GM21528 (cell line): ENCODE measurements around the gene DNAAF8.

Source experiments
- ATAC-seq: cut with Tn5 transposase; IDR thresholded peaks from one replicate; pipeline ENCODE4 v1.9.1; 2021; ENCODE audit warnings: mild to moderate bottlenecking, moderate library complexity; ENCODE audit not compliant: unreplicated experiment, low FRiP score

The DNAAF8 gene

DNA sequence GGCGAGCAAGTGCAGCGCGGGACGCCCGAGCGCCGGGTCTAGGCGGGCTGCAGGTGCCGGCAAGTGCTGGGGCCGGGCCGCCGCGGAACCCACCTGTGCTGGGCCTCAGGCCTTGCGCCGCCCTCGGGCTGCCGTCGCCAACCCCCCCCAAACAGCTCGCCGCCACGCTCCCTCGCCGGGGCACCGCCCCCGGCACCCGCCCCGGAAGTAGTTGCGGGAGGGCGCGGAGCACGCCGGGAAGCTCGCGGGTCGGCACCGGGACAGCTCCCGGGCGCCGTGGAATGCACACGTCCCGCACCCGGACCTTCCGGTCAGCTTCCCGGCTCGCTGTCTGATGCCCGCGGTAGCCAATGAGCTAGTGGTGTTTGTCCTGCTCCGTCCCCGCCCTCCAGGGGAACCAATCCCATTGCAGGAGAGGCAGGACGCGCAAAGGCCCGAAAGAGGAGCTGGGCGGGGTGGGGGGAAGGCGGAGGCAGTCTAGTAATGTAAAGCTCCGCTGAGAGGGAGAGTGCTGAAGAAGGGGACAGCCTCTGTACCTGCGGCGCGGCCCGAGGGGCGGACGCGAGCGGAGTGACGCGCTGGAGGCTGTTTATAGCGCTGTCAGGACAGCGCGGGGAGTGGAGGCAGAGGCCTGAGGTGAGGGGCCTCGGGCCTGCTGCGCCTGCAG, at the start of gene DNAAF8, which contains the start of gene ANKS3:
Gene DNAAF8 (plus strand): TSS at position 475 of the 667 bp plus-strand sequence. CDS start 1,978 bp downstream, outside the sequence.
Gene ANKS3 (minus strand): TSS at position 209 of the 667 bp plus-strand sequence. CDS start 4,122 bp downstream, outside the sequence.
- peak; percentile 80 for ATAC-seq

DNA sequence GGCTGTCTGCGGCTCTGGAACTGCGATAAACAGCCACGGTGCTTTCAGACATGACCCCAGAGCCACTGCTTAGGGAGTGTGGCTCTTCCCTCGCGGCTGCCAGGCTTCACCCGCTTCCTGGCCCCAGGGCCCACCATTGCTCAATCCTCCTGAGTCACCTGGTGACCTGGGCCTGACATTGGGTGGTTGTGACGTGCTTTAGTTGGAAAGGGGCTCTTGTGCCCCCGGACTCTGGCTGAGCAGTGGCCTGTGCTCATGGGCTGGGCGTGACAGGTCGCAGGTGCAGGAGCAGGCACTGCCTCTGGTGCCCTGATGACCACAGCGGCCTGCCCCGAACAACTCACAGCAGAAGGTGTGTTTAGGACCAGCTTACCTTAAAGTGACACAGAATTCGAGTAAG, 49.6 kb upstream of the DNAAF8 start:
- ATAC-seq, result no peak

GRCh38 chr16:4685292-4685691, 49.0 kb upstream of the DNAAF8 start:
- no peak for ATAC-seq

GRCh38 chr16:4685776-4686496, 48.4 kb upstream of the DNAAF8 start:
- no peak for ATAC-seq

DNA sequence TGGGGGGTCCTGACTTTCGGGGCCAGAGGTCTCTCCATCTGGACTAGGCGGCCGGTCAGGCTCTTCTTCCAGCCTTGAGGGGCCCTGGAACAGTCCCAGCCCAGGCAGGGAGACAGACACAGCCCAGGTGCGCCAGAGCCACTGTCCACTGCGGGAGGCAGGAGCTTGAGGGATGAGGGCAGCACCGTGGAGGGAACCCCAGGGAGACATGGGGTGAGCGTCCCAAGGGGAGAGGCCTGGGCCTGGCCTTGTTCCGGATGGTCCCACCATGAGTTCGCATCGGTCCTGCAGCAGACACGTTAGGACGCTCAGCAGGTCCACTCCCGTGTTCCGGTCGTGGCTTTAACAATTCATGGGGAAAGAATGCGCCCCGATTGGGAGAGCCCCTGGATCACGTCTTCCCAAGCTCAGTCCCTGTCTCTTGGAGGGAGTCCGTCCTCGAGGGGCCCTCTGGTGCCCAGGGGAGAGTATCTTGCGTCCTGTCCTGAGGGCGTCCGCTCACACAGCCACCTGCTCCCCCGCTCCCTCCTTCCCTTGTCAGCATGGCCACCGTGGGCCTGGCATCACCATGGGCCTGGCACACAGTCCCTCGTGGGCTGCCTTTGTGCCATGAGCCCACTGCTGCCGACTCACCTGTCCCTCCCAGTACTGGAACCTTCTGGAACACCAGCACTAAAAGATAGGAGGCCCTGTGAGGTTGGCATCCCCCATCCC, 47.7 kb upstream of the DNAAF8 start:
- no peak for ATAC-seq

DNA sequence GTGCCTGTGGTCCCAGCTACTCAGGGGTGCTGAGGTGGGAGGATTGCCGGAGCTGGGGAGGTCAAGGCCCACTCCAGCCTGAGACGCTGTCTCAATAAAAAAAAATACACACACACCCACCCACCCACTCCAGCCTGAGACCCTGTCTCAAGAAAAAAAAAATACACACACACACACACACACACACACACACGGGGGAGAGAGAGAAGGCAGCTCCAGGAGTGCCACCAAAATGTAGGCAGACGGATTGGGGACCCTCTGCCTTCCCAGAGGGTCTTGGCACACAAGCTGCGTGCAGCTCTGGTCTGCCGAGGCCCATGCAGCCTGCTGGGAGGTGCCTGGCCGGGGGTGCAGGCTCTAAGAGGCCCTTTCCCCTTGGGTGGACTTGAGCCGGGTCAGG, 46.9 kb upstream of the DNAAF8 start:
- ATAC-seq, result no peak

DNA sequence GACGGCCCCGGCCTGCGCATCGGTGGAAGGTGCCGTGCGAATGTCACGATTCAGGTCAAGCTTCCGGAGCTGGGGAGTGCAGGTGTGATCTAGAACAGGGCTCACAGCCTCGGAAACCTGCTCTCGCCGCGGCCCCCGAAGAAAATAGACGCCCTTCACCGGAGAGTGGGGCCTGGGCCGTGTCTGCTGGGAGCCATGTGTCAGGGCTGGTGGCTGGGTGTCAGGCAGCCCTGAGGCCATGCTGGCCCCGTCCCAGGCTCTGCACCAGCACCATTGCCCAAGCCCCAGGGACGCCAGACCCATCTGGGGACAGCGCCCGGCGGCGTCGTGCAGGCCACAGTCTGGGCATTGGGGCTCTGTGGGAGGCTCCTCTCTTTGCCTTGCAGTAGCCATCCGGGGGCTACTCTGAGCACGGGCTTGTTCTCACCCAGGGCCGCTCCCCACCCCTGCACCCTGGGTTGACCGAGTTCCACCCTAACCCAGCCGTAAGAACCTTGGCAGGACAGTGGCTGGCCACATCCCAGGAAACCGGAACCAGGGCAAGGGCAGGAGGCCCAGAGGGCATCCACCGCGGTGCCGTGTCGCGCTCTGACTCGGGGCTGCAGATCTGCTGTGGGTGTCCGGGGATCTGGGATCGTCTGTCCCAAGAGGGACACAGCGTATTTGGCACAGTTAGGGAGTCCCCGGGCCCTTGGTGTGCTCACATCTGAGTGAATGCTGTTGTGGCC, 46.2 kb upstream of the DNAAF8 start:
- ATAC-seq, result no peak

DNA sequence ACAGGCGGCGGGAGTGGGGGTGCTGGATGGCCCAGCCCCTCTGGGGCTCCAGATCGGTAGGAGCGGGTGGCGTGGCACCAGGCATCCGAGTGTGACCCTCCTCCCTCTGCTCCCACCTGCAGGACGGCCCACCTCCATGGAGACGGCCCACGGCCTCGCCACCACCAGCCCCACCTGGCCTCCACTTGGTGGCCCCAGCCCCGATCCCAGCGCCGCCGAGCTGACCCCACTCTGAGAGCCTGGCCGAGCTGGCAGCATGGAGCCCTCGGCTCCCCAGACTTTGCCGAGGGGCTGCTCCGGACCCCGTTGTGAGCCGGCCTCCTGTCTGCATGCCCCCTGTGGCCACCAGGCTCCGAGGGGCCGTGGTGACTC, 45.7 kb upstream of the DNAAF8 start:
- ATAC-seq, result no peak

DNA sequence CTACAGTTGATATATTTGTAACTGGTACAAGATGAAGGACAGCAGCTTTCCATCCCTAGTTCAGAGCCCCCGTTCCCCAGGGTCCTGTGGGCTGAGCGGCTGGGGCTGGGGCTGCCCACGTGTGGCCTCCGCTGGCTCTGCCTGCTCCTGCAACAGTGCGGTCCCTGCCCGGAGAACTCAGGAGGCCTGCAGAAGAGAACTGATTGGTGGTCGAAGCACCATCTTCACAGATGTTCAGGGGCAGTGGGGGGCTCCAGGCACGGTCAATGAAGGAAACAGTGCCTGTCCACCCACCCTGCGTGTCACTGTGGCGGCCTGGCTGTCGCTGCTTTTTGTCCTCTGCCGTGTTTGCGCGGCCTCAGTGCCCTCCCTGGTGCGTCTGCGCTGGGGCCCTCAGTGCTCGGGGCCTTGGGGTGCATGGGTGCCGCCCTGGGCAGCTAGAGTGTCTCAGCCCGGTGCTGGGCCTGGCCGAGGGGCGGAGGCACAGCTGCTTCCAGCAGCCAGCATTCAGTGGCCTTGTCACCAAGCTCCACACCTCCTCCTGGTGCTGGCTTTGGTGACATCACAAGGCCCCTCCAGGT, 45.2 kb upstream of the DNAAF8 start:
- ATAC-seq, result no peak

- no peak for ATAC-seq
Measured at GRCh38 chr16:4689864-4690704, 44.3 kb upstream of the DNAAF8 start.

GRCh38 chr16:4690946-4691665, 43.2 kb upstream of the DNAAF8 start:
- no peak for ATAC-seq

DNA sequence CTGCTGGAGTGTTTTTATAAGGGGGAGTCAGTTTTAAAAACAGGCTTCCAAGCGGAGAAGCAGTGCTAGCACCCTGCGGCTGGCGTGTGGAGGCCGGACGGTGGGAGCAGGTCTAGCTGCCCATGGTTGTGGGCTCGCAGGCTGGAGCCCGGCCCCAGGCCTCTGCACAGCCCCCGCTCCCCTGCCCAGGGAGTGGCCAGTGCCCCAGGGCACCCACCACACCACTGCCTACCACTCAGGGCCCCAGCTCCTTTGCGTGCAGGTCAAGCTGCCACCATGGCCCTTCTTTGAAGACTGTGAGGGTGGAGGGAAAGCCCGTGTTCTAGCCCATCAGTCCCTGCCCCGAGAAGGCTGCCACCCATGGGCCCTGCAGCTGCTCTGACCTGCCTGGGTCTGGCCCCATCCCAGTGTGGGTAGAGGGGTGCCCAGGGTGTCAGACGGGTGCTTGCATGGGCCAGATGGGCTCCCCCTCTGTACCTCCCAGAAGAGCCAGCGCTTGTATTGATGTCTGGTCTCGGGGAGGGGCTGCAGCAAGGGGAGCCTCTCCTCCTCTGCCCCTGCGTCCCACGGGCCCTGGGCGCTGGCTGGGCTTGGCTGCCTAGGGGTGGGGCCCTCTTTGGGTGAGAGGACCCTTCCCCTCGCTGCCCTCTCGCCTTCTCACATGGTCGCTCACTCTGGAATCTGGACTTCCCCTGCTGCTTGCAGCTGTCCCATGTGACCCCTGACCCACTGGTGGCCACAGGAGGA, 42.5 kb upstream of the DNAAF8 start:
- no peak for ATAC-seq

GRCh38 chr16:4692460-4693295, 41.7 kb upstream of the DNAAF8 start:
- peak; percentile 3 for ATAC-seq

GRCh38 chr16:4693296-4693955, 40.9 kb upstream of the DNAAF8 start, which contains the start of gene NUDT16L1:
Gene NUDT16L1 (plus strand): TSS chr16:4693562. CDS start chr16:4693727, 165 bp downstream.
- ATAC-seq, result peak; percentile 87

GRCh38 chr16:4693956-4694641, 40.2 kb upstream of the DNAAF8 start:
- ATAC-seq, result peak; percentile 6
